Measurements from ENCODE around the gene FAM170A. TPM values are rescaled to one million over a fixed set of nuclear protein-coding genes. Genes with fewer than 3 reads are reported as not detected.

FAM170A gene
- polyA plus RNA-seq, 3 donors, result 0.18 TPM; not detected in 2

Other genes with a start within 250 kb of the FAM170A start
- 100 to 1,000 TPM; 165 to 235 (median 180) TPM for gene HSD17B4, start 177.1 kb upstream of the FAM170A start, polyA plus RNA-seq (ENCODE audit: insufficient read length in 3 of 3)

Data from renal pelvis (tissue), 3 donors.